ENCODE measurements around the gene ICOSLG. TPM values are rescaled to one million over a fixed set of nuclear protein-coding genes. Genes with fewer than 3 reads are reported as not detected.

Gene ICOSLG
- total RNA-seq, 1 experiment from 2014 or later = 13.5 TPM

Other genes with a start within 250 kb of the ICOSLG start
- 43.4 and 49.4 TPM in 2 replicates for gene TRAPPC10, start 228.6 kb downstream of the ICOSLG start, total RNA-seq (2022)
- gene PWP2, start 133.5 kb downstream of the ICOSLG start, total RNA-seq (2022) = 30.6 and 31.8 TPM in 2 replicates
- gene GATD3, start 107.3 kb downstream of the ICOSLG start, total RNA-seq (2022) = 59.7 and 67.8 TPM in 2 replicates
- 0.67 and 0.95 TPM in 2 replicates for gene DNMT3L, start 21.0 kb upstream of the ICOSLG start, total RNA-seq (2022)
- not detected in 2 replicates for gene AIRE, start 44.9 kb upstream of the ICOSLG start, total RNA-seq (2022)
- 137 and 140 TPM in 2 replicates for gene PFKL, start 59.1 kb upstream of the ICOSLG start, total RNA-seq (2022)
- 16.5 and 20.1 TPM in 2 replicates for gene CFAP410, start 98.4 kb upstream of the ICOSLG start, total RNA-seq (2022)
- gene TRPM2, start 112.7 kb upstream of the ICOSLG start, total RNA-seq (2022) = 0.07 and 0.20 TPM in 2 replicates
- 4.5 and 4.7 TPM in 2 replicates for gene LRRC3, start 214.6 kb upstream of the ICOSLG start, total RNA-seq (2022)

Measured in Caco-2 (cell line).